ENCODE data around the gene PIN1. TPM values are rescaled to one million over a fixed set of nuclear protein-coding genes. Genes with fewer than 3 reads are reported as not detected.

Gene PIN1
- polyA plus RNA-seq, 1 donor from 2014 or later = 268 TPM

DNA sequence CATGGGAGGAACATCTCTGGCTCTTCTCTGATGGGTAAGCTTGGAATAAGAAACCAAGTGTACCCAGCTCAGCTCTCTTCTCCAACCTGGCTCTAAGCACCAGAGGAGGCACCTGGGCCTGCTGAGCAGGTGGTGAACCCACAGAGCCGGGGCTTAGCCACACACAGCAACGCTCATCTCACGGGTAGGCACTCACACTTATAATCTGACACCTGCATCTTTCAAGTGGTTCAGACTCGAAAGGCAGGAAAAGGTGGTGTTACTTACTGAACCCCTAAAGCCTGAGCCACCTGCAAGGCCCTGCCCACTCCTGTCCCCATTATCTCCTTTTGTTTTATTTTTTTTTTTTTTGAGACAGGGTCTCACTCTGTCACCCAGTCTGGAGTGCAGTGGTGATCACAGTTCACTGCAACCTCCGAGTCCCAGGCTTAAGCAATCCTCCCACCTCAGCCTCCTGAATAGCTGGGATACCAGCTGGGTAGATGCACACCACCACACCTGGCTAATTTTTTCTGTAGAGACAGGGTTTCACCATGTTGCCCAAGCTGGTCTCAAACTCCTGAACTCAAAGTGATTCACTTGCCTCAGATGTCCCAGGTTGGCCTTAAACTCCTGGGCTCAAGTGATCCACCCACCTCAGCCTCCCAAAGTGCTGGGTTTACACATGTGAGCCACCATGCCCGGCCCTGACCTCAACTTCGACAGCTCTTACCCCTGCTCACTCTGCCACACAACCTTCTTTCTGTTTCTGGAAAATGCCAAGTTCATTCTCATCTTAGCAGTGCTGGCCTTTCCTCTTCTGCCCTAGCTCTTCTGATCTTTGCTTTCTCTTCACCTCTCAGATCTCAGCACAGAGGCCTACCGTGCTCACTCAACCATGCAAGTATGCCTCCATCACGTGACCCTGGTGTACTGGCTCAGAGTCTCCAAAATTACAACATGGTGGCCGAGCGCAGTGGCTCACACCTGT lies 26.0 kb upstream of the PIN1 start:
- TF ChIP-seq EZH2 (IDR thresholded peaks at IDR 0.05; ENCODE audit: borderline replicate concordance, insufficient read depth, low read length, poor library complexity, severe bottlenecking) (no peak), POLR2AphosphoS5 (IDR thresholded peaks at IDR 0.05) (no peak)
- no peak overlapping the region for H3K27ac ChIP-seq (ENCODE audit: low read length)
- H3K36me3 ChIP-seq (ENCODE audit: insufficient read depth, low read length) = no peaks in the 10 kb centered on the region
- no peak overlapping the region for H2AFZ ChIP-seq (ENCODE audit: low read depth, low read length)
- no peaks in the 10 kb centered on the region for H3K9me3 ChIP-seq (ENCODE audit: low read length)
- H4K20me1 ChIP-seq (ENCODE audit: insufficient read depth) = no peaks in the 10 kb centered on the region
- no peaks in the 10 kb centered on the region for H3K9me2 ChIP-seq (ENCODE audit: insufficient read depth, low read length)
- H3K27me3 ChIP-seq (ENCODE audit: insufficient read depth, low read depth, low read length) = no peaks in the 10 kb centered on the region
- H3F3A ChIP-seq (ENCODE audit: insufficient read depth, low read length, poor library complexity, severe bottlenecking) = no peaks in the 10 kb centered on the region
- no peak overlapping the region for H3K4me3 ChIP-seq (ENCODE audit: low read length)
- H3K9ac ChIP-seq (ENCODE audit: low read length) = no peak overlapping the region
- H3K4me2 ChIP-seq (ENCODE audit: low read length) = no peak overlapping the region
- H3K79me2 ChIP-seq (replicated peaks; ENCODE audit: insufficient read depth, low read length) = no peaks in the 10 kb centered on the region

- Histone ChIP-seq H3F3A (ENCODE audit: insufficient read depth, low read length, poor library complexity, severe bottlenecking) (no peaks in the 10 kb centered on the region), H3K9me3 (ENCODE audit: low read length) (no peaks in the 10 kb centered on the region), H3K27ac (ENCODE audit: low read length) (no peak overlapping the region), H3K4me3 (ENCODE audit: low read length) (no peak overlapping the region), H4K20me1 (ENCODE audit: insufficient read depth) (no peaks in the 10 kb centered on the region), H3K9me2 (ENCODE audit: insufficient read depth, low read length) (no peaks in the 10 kb centered on the region), H3K27me3 (ENCODE audit: insufficient read depth, low read depth, low read length) (no peaks in the 10 kb centered on the region), H3K36me3 (ENCODE audit: insufficient read depth, low read length) (no peaks in the 10 kb centered on the region), H3K79me2 (replicated peaks; ENCODE audit: insufficient read depth, low read length) (no peaks in the 10 kb centered on the region), H2AFZ (ENCODE audit: low read depth, low read length) (no peak overlapping the region), H3K4me2 (ENCODE audit: low read length) (no peak overlapping the region), H3K9ac (ENCODE audit: low read length) (no peak overlapping the region)
- no peak for TF ChIP-seq RAD21 (conservative IDR thresholded peaks at IDR 0.05)
- TF ChIP-seq, protein P1, sequence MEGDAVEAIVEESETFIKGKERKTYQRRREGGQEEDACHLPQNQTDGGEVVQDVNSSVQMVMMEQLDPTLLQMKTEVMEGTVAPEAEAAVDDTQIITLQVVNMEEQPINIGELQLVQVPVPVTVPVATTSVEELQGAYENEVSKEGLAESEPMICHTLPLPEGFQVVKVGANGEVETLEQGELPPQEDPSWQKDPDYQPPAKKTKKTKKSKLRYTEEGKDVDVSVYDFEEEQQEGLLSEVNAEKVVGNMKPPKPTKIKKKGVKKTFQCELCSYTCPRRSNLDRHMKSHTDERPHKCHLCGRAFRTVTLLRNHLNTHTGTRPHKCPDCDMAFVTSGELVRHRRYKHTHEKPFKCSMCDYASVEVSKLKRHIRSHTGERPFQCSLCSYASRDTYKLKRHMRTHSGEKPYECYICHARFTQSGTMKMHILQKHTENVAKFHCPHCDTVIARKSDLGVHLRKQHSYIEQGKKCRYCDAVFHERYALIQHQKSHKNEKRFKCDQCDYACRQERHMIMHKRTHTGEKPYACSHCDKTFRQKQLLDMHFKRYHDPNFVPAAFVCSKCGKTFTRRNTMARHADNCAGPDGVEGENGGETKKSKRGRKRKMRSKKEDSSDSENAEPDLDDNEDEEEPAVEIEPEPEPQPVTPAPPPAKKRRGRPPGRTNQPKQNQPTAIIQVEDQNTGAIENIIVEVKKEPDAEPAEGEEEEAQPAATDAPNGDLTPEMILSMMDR (IDR thresholded peaks at IDR 0.05; ENCODE audit: poor library complexity, severe bottlenecking) = no peak
- TF ChIP-seq, protein P2, sequence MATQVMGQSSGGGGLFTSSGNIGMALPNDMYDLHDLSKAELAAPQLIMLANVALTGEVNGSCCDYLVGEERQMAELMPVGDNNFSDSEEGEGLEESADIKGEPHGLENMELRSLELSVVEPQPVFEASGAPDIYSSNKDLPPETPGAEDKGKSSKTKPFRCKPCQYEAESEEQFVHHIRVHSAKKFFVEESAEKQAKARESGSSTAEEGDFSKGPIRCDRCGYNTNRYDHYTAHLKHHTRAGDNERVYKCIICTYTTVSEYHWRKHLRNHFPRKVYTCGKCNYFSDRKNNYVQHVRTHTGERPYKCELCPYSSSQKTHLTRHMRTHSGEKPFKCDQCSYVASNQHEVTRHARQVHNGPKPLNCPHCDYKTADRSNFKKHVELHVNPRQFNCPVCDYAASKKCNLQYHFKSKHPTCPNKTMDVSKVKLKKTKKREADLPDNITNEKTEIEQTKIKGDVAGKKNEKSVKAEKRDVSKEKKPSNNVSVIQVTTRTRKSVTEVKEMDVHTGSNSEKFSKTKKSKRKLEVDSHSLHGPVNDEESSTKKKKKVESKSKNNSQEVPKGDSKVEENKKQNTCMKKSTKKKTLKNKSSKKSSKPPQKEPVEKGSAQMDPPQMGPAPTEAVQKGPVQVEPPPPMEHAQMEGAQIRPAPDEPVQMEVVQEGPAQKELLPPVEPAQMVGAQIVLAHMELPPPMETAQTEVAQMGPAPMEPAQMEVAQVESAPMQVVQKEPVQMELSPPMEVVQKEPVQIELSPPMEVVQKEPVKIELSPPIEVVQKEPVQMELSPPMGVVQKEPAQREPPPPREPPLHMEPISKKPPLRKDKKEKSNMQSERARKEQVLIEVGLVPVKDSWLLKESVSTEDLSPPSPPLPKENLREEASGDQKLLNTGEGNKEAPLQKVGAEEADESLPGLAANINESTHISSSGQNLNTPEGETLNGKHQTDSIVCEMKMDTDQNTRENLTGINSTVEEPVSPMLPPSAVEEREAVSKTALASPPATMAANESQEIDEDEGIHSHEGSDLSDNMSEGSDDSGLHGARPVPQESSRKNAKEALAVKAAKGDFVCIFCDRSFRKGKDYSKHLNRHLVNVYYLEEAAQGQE (IDR thresholded peaks at IDR 0.05; ENCODE audit: borderline replicate concordance) = no peak
- no peak for TF ChIP-seq POLR2AphosphoS5 (IDR thresholded peaks at IDR 0.05)
- TF ChIP-seq MXI1 (conservative IDR thresholded peaks at IDR 0.05; ENCODE audit: poor library complexity, severe bottlenecking) = no peak
- no peak for TF ChIP-seq EZH2 (IDR thresholded peaks at IDR 0.05; ENCODE audit: borderline replicate concordance, insufficient read depth, low read length, poor library complexity, severe bottlenecking)
- no peak for TF ChIP-seq EP300 (conservative IDR thresholded peaks at IDR 0.05; ENCODE audit: poor library complexity, severe bottlenecking)
- no peak for TF ChIP-seq TAF1 (IDR thresholded peaks at IDR 0.05; ENCODE audit: low read depth)
- no peak for TF ChIP-seq SMC3 (conservative IDR thresholded peaks at IDR 0.05; ENCODE audit: poor library complexity)
Measured at GRCh38 chr19:9811139-9811538, 24.0 kb upstream of the PIN1 start.
